Diencephalon (tissue), 1 donor: ENCODE measurements around the gene THY1. TPM values are rescaled to one million over a fixed set of nuclear protein-coding genes. Genes with fewer than 3 reads are reported as not detected.

Source experiments
- small RNA-seq: library from RNA; depleted of rRNA; stranded (forward); fragments of <200 nt; gene quantifications from one replicate; pipeline ENCODE3, GENCODE V24; 2014
- total RNA-seq: library from RNA; depleted of rRNA; stranded (reverse); fragments of >200 nt; gene quantifications from one replicate; pipeline ENCODE4 v1.2.3, GENCODE V29; 2014

Gene THY1
- 60.9 TPM for total RNA-seq

GRCh38 chr11:119422809-119423508 is at the start of gene THY1:
THY1 (minus strand) TSS chr11:119423172; CDS start chr11:119420905, 2,267 bp downstream.

GRCh38 chr11:119381181-119381988 is 41.6 kb downstream of the THY1 start, which contains the start of gene USP2:
USP2 (minus strand) TSS chr11:119381690; CDS start chr11:119373480, 8,210 bp downstream.

Small RNA genes lying within 50 kb of the gene (small RNA-seq; reads per million reads assigned to genes)
- not detected for gene AP003396.4

Other genes with a start within 250 kb of the THY1 start
- gene NHERF4, start 237.7 kb downstream of the THY1 start, total RNA-seq = not detected
- gene CBL, start 216.8 kb downstream of the THY1 start, total RNA-seq = 24.7 TPM
- gene MCAM, start 106.0 kb downstream of the THY1 start, total RNA-seq = 21.0 TPM
- 3.7 TPM for gene RNF26, start 88.6 kb downstream of the THY1 start, total RNA-seq
- gene C1QTNF5, start 82.3 kb downstream of the THY1 start, total RNA-seq = 6.0 TPM
- gene MFRP, start 76.5 kb downstream of the THY1 start, total RNA-seq = 0.23 TPM
- 2.5 TPM for gene USP2, start 41.5 kb downstream of the THY1 start, total RNA-seq